ENCODE results near the gene FBXO9. TPM values are rescaled to one million over a fixed set of nuclear protein-coding genes. Genes with fewer than 3 reads are reported as not detected.
A peak's percentile ranks its signal among the peaks of the same experiment; 100 is the strongest.

The FBXO9 gene
- total RNA-seq, 1 donor from 2014 or later, result 80.2 TPM

DNA sequence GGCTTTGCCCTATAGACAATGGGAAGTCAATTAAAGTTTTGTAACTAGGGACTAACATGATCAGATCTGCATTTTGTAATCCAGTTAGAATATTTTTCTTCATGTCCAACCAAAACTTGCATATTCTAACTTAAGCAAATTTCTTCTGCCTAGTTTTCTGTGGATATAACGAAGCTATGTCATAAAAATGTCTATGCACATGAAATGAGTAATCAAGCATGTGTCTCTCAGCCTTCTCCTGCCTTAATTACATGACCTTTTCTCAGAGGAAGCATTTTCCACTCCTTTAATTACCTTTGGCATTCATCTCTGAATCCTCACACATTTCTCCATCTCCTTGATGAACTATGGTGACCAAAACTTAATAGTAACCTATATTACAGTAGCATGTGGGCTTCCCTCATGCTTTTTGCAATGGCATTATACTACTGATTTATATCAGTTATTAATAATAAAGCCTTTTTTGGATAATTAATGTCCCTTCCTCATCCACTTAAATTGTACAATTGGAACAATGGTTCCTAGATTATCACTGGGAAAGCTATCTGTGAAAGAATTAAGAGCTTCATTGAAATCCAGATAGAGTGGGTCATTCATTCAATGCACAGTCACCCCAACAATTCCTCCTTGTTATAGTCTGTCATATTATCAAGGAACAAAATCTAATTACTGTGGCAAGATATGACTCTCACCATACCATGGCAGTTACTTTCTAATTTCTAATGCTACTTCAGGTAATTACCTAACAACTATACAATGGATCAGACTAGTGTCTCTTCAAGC, 19.1 kb upstream of the FBXO9 start:
- Histone ChIP-seq H3K36me3 (ENCODE audit: insufficient read depth, low read length) (peaks cover 3% of the 10 kb centered on the region), H3K79me2 (ENCODE audit: insufficient read depth, low read length) (peaks cover 44% of the 10 kb centered on the region), H3K4me3 (ENCODE audit: insufficient read depth, low read depth, low read length) (no peak overlapping the region), H3K4me2 (ENCODE audit: low read length) (no peak overlapping the region), H3K27me3 (ENCODE audit: insufficient read depth, low read length) (no peaks in the 10 kb centered on the region), H3K9ac (ENCODE audit: low read length) (no peak overlapping the region), H2AFZ (ENCODE audit: low read depth, low read length) (no peak overlapping the region), H3K4me1 (ENCODE audit: insufficient read depth, low read length) (peaks cover 60% of the 10 kb centered on the region), H3K9me3 (ENCODE audit: insufficient read depth, low read depth, low read length) (no peaks in the 10 kb centered on the region), H4K20me1 (ENCODE audit: insufficient read depth, low read length) (no peaks in the 10 kb centered on the region), H3K27ac (ENCODE audit: low read depth, low read length) (no peak overlapping the region)
- FAIRE-seq, result no peak
- Mint-ChIP-seq H3K36me3 (ENCODE audit: low read depth, unreplicated experiment) (no peaks in the 10 kb centered on the region), H3K9me3 (ENCODE audit: unreplicated experiment) (no peaks in the 10 kb centered on the region), H3K4me3 (ENCODE audit: unreplicated experiment) (no peak overlapping the region), H3K4me1 (ENCODE audit: low read depth, unreplicated experiment) (peaks cover 66% of the 10 kb centered on the region), H3K27ac (ENCODE audit: unreplicated experiment) (no peak overlapping the region), H3K27me3 (ENCODE audit: low read depth, unreplicated experiment) (no peaks in the 10 kb centered on the region)
- TF ChIP-seq EZH2 (IDR thresholded peaks at IDR 0.05; ENCODE audit: insufficient read depth, low read length), result no peak
- no peak for TF ChIP-seq CTCF (IDR thresholded peaks at IDR 0.05; ENCODE audit: insufficient read depth, low read depth, low read length)
- DNase-seq (ENCODE audit: low read depth), result no peak

GRCh38 chr6:53048431-53049195, 16.6 kb upstream of the FBXO9 start:
- H3K9me3 Mint-ChIP-seq (ENCODE audit: unreplicated experiment), result no peaks in the 10 kb centered on the region
- H3K27me3 Mint-ChIP-seq (ENCODE audit: low read depth, unreplicated experiment), result no peaks in the 10 kb centered on the region
- H3K4me3 ChIP-seq (ENCODE audit: insufficient read depth, low read depth, low read length), result peak overlapping the region; percentile 48
- DNase-seq (ENCODE audit: low read depth) (peak; percentile 97), FAIRE-seq (peak; percentile 82)
- H3K4me1 ChIP-seq (ENCODE audit: insufficient read depth, low read length), result peaks cover 38% of the 10 kb centered on the region
- H3K79me2 ChIP-seq (ENCODE audit: insufficient read depth, low read length), result peaks cover 61% of the 10 kb centered on the region
- H3K36me3 Mint-ChIP-seq (ENCODE audit: low read depth, unreplicated experiment), result peaks cover 4% of the 10 kb centered on the region
- H2AFZ ChIP-seq (ENCODE audit: low read depth, low read length), result peak overlapping the region; percentile 38
- H3K4me2 ChIP-seq (ENCODE audit: low read length), result peak overlapping the region; percentile 83
- H3K9ac ChIP-seq (ENCODE audit: low read length), result peak overlapping the region; percentile 79
- peaks cover 44% of the 10 kb centered on the region for H3K4me1 Mint-ChIP-seq (ENCODE audit: low read depth, unreplicated experiment)
- TF ChIP-seq EZH2 (IDR thresholded peaks at IDR 0.05; ENCODE audit: insufficient read depth, low read length), result no peak
- TF ChIP-seq CTCF (IDR thresholded peaks at IDR 0.05; ENCODE audit: insufficient read depth, low read depth, low read length), result no peak
- peak overlapping the region; percentile 5 for H3K4me3 Mint-ChIP-seq (ENCODE audit: unreplicated experiment)
- peak overlapping the region; percentile 73 for H3K27ac Mint-ChIP-seq (ENCODE audit: unreplicated experiment)
- no peaks in the 10 kb centered on the region for H3K27me3 ChIP-seq (ENCODE audit: insufficient read depth, low read length)
- H3K36me3 ChIP-seq (ENCODE audit: insufficient read depth, low read length), result no peaks in the 10 kb centered on the region
- no peaks in the 10 kb centered on the region for H3K9me3 ChIP-seq (ENCODE audit: insufficient read depth, low read depth, low read length)
- H3K27ac ChIP-seq (ENCODE audit: low read depth, low read length), result peak overlapping the region; percentile 98
- no peaks in the 10 kb centered on the region for H4K20me1 ChIP-seq (ENCODE audit: insufficient read depth, low read length)
